Caco-2 (cell line): ENCODE measurements around the gene UNC80. TPM values are rescaled to one million over a fixed set of nuclear protein-coding genes. Genes with fewer than 3 reads are reported as not detected.

ENCODE experiments used
- BruUV-seq: library from RNA; stranded (reverse); fragments of 400-500 nt; replicated peaks from 2 replicates; lab custom pipeline; 2021; lab: Mats Ljungman, UMichigan
- CTCF ChIA-PET: fragments of 300-600 bp; sonication (Branson Sonifier 250); formaldehyde crosslinking; loops from one replicate; lab custom pipeline; 2022; ENCODE audit warnings: antibody characterized with exemption; lab: Charles Lee
- POLR2A ChIA-PET: fragments of 300-600 bp; sonication (Branson Sonifier 250); formaldehyde crosslinking; loops from one replicate; lab custom pipeline; 2022; ENCODE audit warnings: antibody characterized with exemption; lab: Charles Lee
- DNase-seq, 2 experiments: peaks; one replicate each; pipeline versions ENCODE4 v3.0.0 to v3.0.0-alpha.2; 2020 to 2022
- H3K27me3 ChIP-seq: replicated peaks from 2 replicates; pipeline ENCODE4 v1.6.0; 2011; ENCODE audit warnings: low read length; ENCODE audit not compliant: control insufficient read depth, insufficient read depth
- H3K36me3 ChIP-seq: 2 replicates; pipeline ENCODE4 v1.5.1; 2011; ENCODE audit warnings: low read length; ENCODE audit not compliant: control insufficient read depth, insufficient read depth
- H3K4me1 ChIP-seq: fragments of 250-450 bp; sonication (Bioruptor Pico); 2 replicates; pipeline ENCODE4 v1.5.1; 2020; ENCODE audit warnings: mild to moderate bottlenecking
- H3K4me3 ChIP-seq: 2 replicates; pipeline ENCODE4 v1.5.1; 2011; ENCODE audit warnings: low read depth, mild to moderate bottlenecking, control low read depth, low read length
- H3K9me3 ChIP-seq: fragments of 250-450 bp; sonication (Bioruptor Pico); 2 replicates; pipeline ENCODE4 v1.5.1; 2020; ENCODE audit warnings: mild to moderate bottlenecking, moderate library complexity
- H3K27ac Mint-ChIP-seq: one replicate; pipeline ENCODE4 v1.8.0; 2022; ENCODE audit warnings: mixed read lengths; ENCODE audit not compliant: unreplicated experiment
- H3K27me3 Mint-ChIP-seq: one replicate; pipeline ENCODE4 v1.8.0; 2022; ENCODE audit warnings: mixed read lengths; ENCODE audit not compliant: insufficient read depth, unreplicated experiment
- H3K36me3 Mint-ChIP-seq: one replicate; pipeline ENCODE4 v1.8.0; 2022; ENCODE audit warnings: mild to moderate bottlenecking, mixed read lengths; ENCODE audit not compliant: insufficient read depth, unreplicated experiment
- H3K4me1 Mint-ChIP-seq: one replicate; pipeline ENCODE4 v1.8.0; 2022; ENCODE audit warnings: low read depth, mixed read lengths; ENCODE audit not compliant: unreplicated experiment
- H3K4me3 Mint-ChIP-seq: one replicate; pipeline ENCODE4 v1.8.0; 2022; ENCODE audit warnings: mild to moderate bottlenecking, moderate library complexity, mixed read lengths; ENCODE audit not compliant: unreplicated experiment
- H3K9me3 Mint-ChIP-seq: one replicate; pipeline ENCODE4 v1.8.0; 2022; ENCODE audit warnings: mixed read lengths; ENCODE audit not compliant: unreplicated experiment
- CTCF ChIP-seq, 2 experiments: fragments of 200-600 bp in 1 of 2; IDR thresholded peaks; 1 replicate in 1 of 2; 2 replicates in 1 of 2; pipeline versions ENCODE4 v1.5.1 to v1.8.0; 2011 to 2022; ENCODE audit warnings: antibody characterized with exemption in 1 of 2, control low read depth in 1 of 2, inconsistent platforms in 1 of 2, low read depth in 1 of 2, low read length in 1 of 2, mild to moderate bottlenecking in 1 of 2, moderate library complexity in 1 of 2; ENCODE audit not compliant: insufficient read depth in 1 of 2, severe bottlenecking in 1 of 2, unreplicated experiment in 1 of 2
- intact Hi-C: fragments of 100-400 bp; cut with micrococcal nuclease; formaldehyde crosslinking; loops from one replicate; pipeline ENCODE4 v1.10.0; 2022; ENCODE audit not compliant: unreplicated experiment
- total RNA-seq: library from RNA; stranded (reverse); gene quantifications from 2 replicates; pipeline ENCODE4 v1.2.3, GENCODE V29; 2022

Gene UNC80
- total RNA-seq, 1 experiment from 2014 or later: not detected

DNA sequence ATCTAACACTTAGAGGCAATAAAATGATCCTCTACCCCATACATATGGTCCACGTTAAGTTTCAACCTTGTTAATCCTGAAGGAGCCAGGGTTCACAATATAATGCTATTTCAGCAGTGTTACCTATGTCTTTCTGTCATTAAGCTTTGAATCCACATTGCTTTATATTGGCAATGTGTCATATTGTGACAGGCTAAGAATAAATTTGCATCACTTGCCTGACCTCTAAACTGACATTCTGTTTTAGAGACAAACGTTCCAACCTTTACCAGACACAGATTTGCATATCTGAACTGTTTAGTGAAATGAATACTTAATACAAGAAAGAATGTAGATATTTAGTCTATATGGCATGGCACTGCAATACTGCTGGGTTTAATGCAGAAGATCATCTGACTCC, 98.4 kb downstream of the UNC80 start:
- Histone ChIP-seq H3K4me3 (no peak overlapping the region), H3K4me1 (no peaks in the 10 kb centered on the region), H3K9me3 (no peaks in the 10 kb centered on the region), H3K27me3 (no peaks in the 10 kb centered on the region), H3K36me3 (no peaks in the 10 kb centered on the region)
- BruUV-seq: no TSS peak
- no peak overlapping the region for H3K27ac Mint-ChIP-seq
- TF ChIP-seq CTCF (IDR thresholded peaks at IDR 0.05; ENCODE audit: insufficient read depth in 1 of 2, low read depth in 1 of 2, low read length in 1 of 2, severe bottlenecking in 1 of 2, unreplicated experiment in 1 of 2): no peak
- no peak overlapping the region for H3K4me3 Mint-ChIP-seq
- H3K27me3 Mint-ChIP-seq: no peaks in the 10 kb centered on the region
- H3K36me3 Mint-ChIP-seq: no peaks in the 10 kb centered on the region
- no peaks in the 10 kb centered on the region for H3K9me3 Mint-ChIP-seq
- no peaks in the 10 kb centered on the region for H3K4me1 Mint-ChIP-seq
- intact Hi-C loops: no loop called here
- CTCF ChIA-PET: no interaction called here
- no peak for DNase-seq
- POLR2A ChIA-PET: no interaction called here

DNA sequence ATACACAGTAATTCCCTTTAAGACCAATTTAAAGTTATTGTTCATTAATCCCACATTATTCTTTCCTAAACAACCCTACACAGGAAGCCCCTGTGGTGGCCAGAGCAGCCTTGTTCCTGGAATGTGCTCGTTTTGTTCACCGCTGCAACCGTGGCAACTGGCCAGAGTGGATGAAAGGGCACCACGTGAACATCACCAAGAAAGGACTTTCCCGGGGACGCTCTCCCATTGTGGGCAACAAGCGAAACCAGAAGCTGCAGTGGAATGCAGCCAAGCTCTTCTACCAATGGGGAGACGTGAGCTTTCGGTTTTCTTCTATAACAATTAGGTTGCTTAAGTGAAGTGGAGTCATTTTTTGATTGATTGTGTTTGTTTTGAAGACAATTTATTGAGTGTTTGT, 101.0 kb downstream of the UNC80 start:
- Histone ChIP-seq H3K4me3 (no peak overlapping the region), H3K4me1 (no peaks in the 10 kb centered on the region), H3K36me3 (no peaks in the 10 kb centered on the region), H3K9me3 (no peaks in the 10 kb centered on the region), H3K27me3 (no peaks in the 10 kb centered on the region)
- BruUV-seq: no TSS peak
- intact Hi-C loops: no loop called here
- H3K9me3 Mint-ChIP-seq: no peaks in the 10 kb centered on the region
- no peaks in the 10 kb centered on the region for H3K4me1 Mint-ChIP-seq
- H3K27ac Mint-ChIP-seq: no peak overlapping the region
- no peak overlapping the region for H3K4me3 Mint-ChIP-seq
- no peak for TF ChIP-seq CTCF (IDR thresholded peaks at IDR 0.05; ENCODE audit: insufficient read depth in 1 of 2, low read depth in 1 of 2, low read length in 1 of 2, severe bottlenecking in 1 of 2, unreplicated experiment in 1 of 2)
- ChIA-PET CTCF (no interaction called here), POLR2A (no interaction called here)
- no peaks in the 10 kb centered on the region for H3K36me3 Mint-ChIP-seq
- peaks cover 4% of the 10 kb centered on the region for H3K27me3 Mint-ChIP-seq
- DNase-seq: no peak

DNA sequence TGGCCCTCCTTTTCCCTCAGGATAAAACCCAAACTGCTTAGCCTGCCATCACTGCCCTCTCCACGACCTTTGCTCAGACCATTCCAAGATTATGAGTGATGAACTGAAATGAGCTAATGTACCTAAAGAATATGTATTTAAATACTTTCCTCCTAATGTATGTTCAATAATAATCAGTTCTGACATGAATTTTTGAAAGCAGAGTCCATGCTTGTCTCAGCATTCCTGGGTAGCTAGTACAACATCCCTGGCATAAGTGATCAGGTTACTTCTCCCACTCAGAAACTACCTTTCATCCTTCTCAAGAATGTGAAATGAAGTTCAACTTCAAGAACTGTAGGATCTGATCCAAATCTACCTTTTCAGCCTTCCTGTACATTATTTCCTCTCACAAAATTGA, 103.6 kb downstream of the UNC80 start:
- CTCF ChIA-PET: no interaction called here
- no peaks in the 10 kb centered on the region for H3K9me3 Mint-ChIP-seq
- H3K36me3 Mint-ChIP-seq: no peaks in the 10 kb centered on the region
- intact Hi-C loops: no loop called here
- DNase-seq: no peak
- POLR2A ChIA-PET: no interaction called here
- no peaks in the 10 kb centered on the region for H3K4me1 Mint-ChIP-seq
- H3K27ac Mint-ChIP-seq: no peak overlapping the region
- no peaks in the 10 kb centered on the region for H3K36me3 ChIP-seq
- BruUV-seq: no TSS peak
- no peak overlapping the region for H3K4me3 Mint-ChIP-seq
- no peak for TF ChIP-seq CTCF (IDR thresholded peaks at IDR 0.05; ENCODE audit: insufficient read depth in 1 of 2, low read depth in 1 of 2, low read length in 1 of 2, severe bottlenecking in 1 of 2, unreplicated experiment in 1 of 2)
- no peak overlapping the region for H3K4me3 ChIP-seq
- H3K9me3 ChIP-seq: no peaks in the 10 kb centered on the region
- no peaks in the 10 kb centered on the region for H3K27me3 ChIP-seq
- no peaks in the 10 kb centered on the region for H3K4me1 ChIP-seq
- H3K27me3 Mint-ChIP-seq: peaks cover 4% of the 10 kb centered on the region
